ENCODE data around the gene TCF4. TPM values are rescaled to one million over a fixed set of nuclear protein-coding genes. Genes with fewer than 3 reads are reported as not detected.

Gene TCF4
- total RNA-seq, 2 experiments from 2014 or later, result 0.21 to 0.26 TPM

DNA sequence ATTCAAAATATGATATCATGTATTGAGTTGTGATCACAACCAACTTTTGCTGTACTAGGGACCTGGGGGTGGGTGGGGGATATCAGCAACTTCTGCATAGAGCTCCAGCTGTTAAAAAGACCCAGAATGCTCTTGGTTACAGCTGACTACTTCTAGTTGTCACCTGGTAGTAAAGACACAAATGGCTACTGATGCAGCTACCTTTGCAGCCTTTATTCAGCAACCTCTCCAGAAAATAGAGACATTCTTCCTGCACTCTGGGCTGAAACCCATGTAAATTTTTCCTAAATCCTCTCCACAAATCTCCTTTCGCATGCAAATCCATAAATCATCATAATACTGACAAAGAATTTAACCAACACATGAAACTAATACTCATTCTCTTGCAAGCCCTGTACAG, 238.3 kb downstream of the TCF4 start:
- no peak for DNase-seq
- H3K27me3 Mint-ChIP-seq (ENCODE audit: low read depth), result peaks cover 10% of the 10 kb centered on the region
- no peak overlapping the region for H3K27ac Mint-ChIP-seq
- H3K4me3 Mint-ChIP-seq, result no peak overlapping the region
- H3K36me3 Mint-ChIP-seq (ENCODE audit: low read depth), result no peaks in the 10 kb centered on the region
- no peaks in the 10 kb centered on the region for H3K9me3 Mint-ChIP-seq (ENCODE audit: insufficient read depth)
- no peaks in the 10 kb centered on the region for H3K4me1 Mint-ChIP-seq (ENCODE audit: low read depth)
- ChIA-PET CTCF (no interaction called here), POLR2A (no interaction called here)
- ATAC-seq, result no peak

DNA sequence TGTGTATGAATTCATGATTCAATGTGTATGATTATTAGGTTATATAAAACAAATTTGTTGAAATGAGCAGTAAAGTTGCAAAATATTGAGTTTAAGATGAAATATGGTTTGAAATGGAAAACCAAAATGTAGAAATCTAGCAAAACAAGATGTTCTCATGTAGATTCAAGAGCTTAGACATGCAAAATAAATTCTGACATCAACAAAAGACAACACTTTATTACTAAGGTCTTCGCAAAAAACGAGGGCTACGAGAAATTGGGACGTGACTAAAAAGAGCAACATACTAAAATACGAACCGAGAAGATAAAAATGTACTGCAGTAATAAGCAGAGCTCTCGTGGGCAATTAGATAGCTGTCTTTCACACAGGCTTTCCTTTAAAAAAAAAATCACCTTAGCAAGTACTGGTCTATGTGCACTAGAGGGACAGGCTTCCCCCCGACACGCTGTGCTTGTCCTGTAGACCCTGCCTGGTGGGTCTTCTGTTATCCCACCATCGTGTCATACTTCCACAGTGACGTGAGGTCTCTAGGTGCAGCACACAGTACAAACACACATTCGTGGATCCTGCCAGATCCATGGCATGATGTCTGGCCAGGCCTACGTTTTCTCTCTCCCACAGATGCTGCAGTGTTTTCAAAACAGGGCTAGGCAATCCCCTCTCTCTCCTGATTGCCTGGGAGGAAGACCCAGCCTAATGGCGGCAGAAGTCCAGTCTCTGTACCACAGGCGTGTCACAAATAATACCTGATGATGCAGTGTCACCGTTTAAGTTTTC, 240.8 kb downstream of the TCF4 start:
- Mint-ChIP-seq H3K9me3 (ENCODE audit: insufficient read depth) (no peaks in the 10 kb centered on the region), H3K4me1 (ENCODE audit: low read depth) (no peaks in the 10 kb centered on the region), H3K36me3 (ENCODE audit: low read depth) (no peaks in the 10 kb centered on the region), H3K27me3 (ENCODE audit: low read depth) (peaks cover 5% of the 10 kb centered on the region), H3K27ac (no peak overlapping the region), H3K4me3 (no peak overlapping the region)
- ATAC-seq, result no peak
- ChIA-PET POLR2A (no interaction called here), CTCF (no interaction called here)
- DNase-seq, result no peak

DNA sequence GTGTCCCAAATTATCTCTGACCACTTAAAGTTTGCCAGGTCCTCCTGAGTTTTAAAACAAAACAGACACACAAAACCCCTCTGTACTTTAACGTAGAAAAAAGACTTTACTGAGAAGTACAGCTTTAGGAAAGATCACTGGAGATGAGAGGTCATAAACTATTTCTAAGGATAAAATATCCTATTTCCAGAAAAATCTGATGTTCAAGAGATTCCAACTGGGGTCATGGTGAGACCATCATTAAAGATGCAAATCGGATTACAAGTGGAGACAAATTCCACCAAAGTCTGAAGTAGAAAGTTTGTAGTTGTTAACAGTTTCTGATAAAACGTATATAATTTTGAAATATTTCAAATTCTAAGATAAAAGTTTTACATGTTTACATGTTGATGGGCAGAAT, 241.6 kb downstream of the TCF4 start:
- Mint-ChIP-seq H3K4me1 (ENCODE audit: low read depth) (no peaks in the 10 kb centered on the region), H3K27ac (no peak overlapping the region), H3K9me3 (ENCODE audit: insufficient read depth) (no peaks in the 10 kb centered on the region), H3K4me3 (no peak overlapping the region), H3K36me3 (ENCODE audit: low read depth) (no peaks in the 10 kb centered on the region), H3K27me3 (ENCODE audit: low read depth) (peaks cover 4% of the 10 kb centered on the region)
- no peak for DNase-seq
- ATAC-seq, result no peak
- CTCF ChIA-PET, result no interaction called here
- POLR2A ChIA-PET, result no interaction called here

DNA sequence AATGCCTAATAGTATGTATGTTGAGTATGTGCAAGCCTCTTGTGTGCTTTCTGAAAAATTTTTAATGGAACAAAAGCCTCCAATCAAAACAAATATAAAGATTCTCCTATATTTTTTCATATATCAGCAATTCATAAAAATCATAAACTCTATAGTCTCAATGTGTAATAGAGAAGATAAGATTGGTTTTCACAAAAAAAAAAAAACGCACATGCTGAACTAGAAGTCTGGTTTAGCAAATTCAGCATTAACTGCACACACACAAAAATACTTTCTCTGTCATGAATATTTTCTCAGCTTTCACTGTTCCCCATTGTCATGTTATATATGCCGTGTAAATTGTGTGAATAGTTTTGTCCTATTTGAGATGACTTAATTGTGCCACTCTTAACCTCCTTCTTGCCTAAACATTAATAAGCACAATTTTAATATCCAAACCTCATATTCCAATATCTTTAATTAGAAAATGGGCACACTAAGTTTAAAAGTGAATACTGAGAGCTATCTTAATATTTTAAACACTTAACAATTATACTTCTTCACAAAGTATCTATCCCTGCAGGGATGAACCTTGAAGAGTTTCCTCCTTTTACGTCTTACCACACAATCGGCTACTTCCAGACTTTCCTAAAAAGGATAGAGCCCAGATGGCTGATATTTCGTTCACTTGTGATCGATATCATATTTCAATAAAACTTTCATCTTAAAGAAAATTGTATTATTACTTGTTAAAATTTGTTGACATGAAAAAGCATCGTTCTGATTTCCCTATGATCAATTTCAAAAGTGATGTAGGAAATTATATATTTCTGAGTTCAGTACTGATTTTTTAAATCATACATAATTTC, 242.7 kb downstream of the TCF4 start:
- ChIA-PET POLR2A (no interaction called here), CTCF (interaction anchor here (1.5 kb wide), 1 partner anchor 111 kb away, joined by 5 read pairs; no protein-coding TSS in a partner anchor)
- no peaks in the 10 kb centered on the region for H3K9me3 Mint-ChIP-seq (ENCODE audit: insufficient read depth)
- H3K27me3 Mint-ChIP-seq (ENCODE audit: low read depth), result peaks cover 2% of the 10 kb centered on the region
- H3K27ac Mint-ChIP-seq, result no peak overlapping the region
- no peaks in the 10 kb centered on the region for H3K4me1 Mint-ChIP-seq (ENCODE audit: low read depth)
- no peaks in the 10 kb centered on the region for H3K36me3 Mint-ChIP-seq (ENCODE audit: low read depth)
- H3K4me3 Mint-ChIP-seq, result no peak overlapping the region
- no peak for ATAC-seq
- no peak for DNase-seq

DNA sequence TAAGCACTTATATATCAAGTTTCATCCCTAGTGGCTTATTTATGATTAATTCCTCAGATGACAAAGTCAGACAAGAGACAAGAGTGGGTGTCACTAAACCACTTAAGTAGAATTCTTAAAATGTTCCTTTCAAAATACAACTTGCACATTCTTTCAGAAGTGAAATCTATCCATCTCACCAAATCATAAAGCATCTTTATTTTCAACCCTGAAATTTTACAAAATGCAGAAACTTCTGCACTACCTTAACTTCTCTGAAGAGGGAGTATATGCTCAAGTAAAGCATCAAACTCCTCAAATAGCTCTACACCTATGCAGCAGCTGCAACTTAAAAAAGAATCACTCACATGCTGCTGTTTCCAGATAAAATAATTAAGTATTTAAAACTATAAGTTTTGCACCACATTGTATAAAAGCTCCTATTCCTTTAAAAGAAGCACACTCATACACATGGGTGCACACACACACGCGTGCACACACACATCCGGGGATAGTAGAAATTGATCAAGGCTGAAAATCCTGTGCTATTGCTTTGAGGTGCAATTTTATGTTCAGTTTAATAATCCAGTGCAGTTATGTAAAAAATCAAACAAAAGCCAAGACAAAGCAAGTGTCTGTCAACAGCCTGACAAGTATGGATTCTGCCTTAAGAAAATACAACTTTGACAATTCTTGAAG, 244.5 kb downstream of the TCF4 start:
- no peaks in the 10 kb centered on the region for H3K9me3 Mint-ChIP-seq (ENCODE audit: insufficient read depth)
- DNase-seq (no peak), ATAC-seq (no peak)
- H3K36me3 Mint-ChIP-seq (ENCODE audit: low read depth), result no peaks in the 10 kb centered on the region
- no peaks in the 10 kb centered on the region for H3K4me1 Mint-ChIP-seq (ENCODE audit: low read depth)
- peaks cover 2% of the 10 kb centered on the region for H3K27me3 Mint-ChIP-seq (ENCODE audit: low read depth)
- POLR2A ChIA-PET, result no interaction called here
- CTCF ChIA-PET, result no interaction called here
- no peak overlapping the region for H3K4me3 Mint-ChIP-seq
- no peak overlapping the region for H3K27ac Mint-ChIP-seq

DNA sequence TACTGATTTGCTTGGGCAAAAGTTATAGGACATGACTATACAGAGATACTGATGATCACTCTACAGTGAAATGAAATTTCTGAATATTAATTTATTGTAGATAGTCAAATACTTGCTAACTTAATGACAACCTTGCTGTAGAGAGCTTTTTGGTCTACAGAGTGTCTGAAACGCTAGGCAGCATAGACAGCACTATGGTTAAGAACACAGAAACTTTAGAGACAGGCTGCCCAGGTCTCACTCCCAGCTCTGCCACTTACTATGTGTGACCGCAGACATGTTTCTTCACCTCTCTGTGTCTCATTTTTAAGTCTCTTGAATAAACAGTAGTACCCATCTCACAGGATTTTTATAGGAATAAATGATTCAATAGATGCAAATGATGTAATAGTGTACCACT, 247.0 kb downstream of the TCF4 start:
- DNase-seq (no peak), ATAC-seq (no peak)
- ChIA-PET POLR2A (no interaction called here), CTCF (no interaction called here)
- H3K9me3 Mint-ChIP-seq (ENCODE audit: insufficient read depth), result no peaks in the 10 kb centered on the region
- H3K36me3 Mint-ChIP-seq (ENCODE audit: low read depth), result no peaks in the 10 kb centered on the region
- peaks cover 2% of the 10 kb centered on the region for H3K27me3 Mint-ChIP-seq (ENCODE audit: low read depth)
- H3K4me1 Mint-ChIP-seq (ENCODE audit: low read depth), result no peaks in the 10 kb centered on the region
- no peak overlapping the region for H3K4me3 Mint-ChIP-seq
- H3K27ac Mint-ChIP-seq, result no peak overlapping the region

DNA sequence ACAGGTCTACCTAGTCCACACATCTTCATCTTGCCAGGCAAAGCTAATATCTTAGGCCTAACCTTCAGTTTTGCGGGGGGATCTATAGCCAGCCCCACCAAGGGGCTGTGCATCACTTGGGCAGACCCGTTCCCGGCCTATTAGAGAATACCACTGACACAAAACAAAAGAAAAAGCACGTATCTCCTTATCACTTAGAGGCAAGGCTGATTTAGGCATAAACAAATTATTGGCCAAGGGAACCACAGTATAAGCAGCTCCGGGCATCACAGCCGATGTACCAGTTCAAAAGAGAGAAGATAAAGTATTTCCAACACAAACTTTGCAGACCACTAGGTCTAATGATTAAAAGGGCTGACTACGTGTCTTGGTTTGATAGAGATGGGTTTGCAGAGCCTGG, 248.0 kb downstream of the TCF4 start:
- POLR2A ChIA-PET, result no interaction called here
- no peaks in the 10 kb centered on the region for H3K4me1 Mint-ChIP-seq (ENCODE audit: low read depth)

DNA sequence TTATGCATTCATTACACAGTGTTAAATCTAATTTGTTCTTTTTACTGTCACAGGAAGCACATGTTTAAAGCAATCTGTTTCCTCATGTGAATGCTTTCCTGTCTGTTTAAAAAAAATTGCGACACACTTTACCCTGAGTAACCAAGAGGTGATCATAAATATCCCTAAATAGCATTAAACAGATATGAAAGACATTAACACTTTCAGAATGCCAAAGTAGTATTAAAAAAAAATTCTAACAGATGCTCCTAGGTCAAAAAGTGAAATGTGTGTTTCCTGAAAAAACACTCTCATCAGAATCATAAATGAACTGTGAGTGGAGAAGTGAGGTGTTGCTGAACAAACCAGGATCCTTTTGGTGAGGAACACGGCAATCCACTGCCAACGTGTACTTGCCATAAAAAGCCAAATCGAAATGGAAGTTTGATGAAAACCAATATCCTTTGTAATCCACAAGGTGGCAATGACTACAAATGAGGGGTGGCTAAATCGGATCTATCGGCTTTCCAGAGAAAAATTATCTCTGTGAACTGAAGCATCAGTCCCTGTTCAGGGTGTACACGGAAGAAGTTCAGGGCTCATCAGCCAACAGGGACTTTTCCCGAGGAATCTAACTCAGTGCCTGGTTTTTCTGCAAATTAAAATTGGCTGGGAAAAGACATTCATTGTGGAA, 248.9 kb downstream of the TCF4 start:
- H3K27me3 Mint-ChIP-seq (ENCODE audit: low read depth), result no peaks in the 10 kb centered on the region
- ChIA-PET POLR2A (no interaction called here), CTCF (no interaction called here)
- no peak for DNase-seq
- H3K36me3 Mint-ChIP-seq (ENCODE audit: low read depth), result no peaks in the 10 kb centered on the region
- no peaks in the 10 kb centered on the region for H3K4me1 Mint-ChIP-seq (ENCODE audit: low read depth)
- H3K9me3 Mint-ChIP-seq (ENCODE audit: insufficient read depth), result no peaks in the 10 kb centered on the region
- no peak overlapping the region for H3K27ac Mint-ChIP-seq
- ATAC-seq, result no peak
- H3K4me3 Mint-ChIP-seq, result no peak overlapping the region

More for the DNA sequence above, 248.0 kb downstream of the TCF4 start:
- ATAC-seq (no peak), DNase-seq (no peak)
- no peaks in the 10 kb centered on the region for H3K27me3 Mint-ChIP-seq (ENCODE audit: low read depth)
- CTCF ChIA-PET, result no interaction called here
- H3K9me3 Mint-ChIP-seq (ENCODE audit: insufficient read depth), result no peaks in the 10 kb centered on the region
- H3K27ac Mint-ChIP-seq, result no peak overlapping the region
- H3K36me3 Mint-ChIP-seq (ENCODE audit: low read depth), result no peaks in the 10 kb centered on the region
- no peak overlapping the region for H3K4me3 Mint-ChIP-seq

DNA sequence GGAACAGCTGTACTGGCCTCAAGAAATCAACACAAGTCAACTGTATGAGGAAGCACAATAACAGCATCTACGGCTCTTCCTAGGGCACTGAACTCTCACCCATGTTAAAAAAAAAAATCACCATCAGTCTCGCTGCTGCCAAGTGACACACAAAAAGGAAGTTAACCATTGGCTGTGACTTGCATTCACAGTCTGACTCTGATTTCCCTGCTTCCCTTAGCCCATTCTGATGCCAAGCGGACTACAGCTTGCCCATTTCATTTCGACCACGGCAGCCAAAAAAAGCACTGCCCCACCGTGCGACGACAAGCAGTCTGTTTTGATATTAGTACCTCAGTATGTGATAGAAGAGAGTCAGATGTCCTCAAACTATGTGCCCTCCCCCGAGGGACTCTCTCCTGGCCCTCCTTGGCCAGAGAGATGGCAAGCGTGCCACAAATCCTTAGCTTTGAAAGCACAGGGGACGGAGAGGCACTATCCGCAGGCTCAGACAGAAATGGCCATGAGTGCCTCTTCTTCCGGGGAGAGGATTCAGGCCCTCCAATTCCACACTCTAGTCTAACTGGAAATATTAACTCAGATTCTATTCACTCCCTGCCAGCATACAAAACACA, 250.0 kb downstream of the TCF4 start:
- Mint-ChIP-seq H3K9me3 (ENCODE audit: insufficient read depth) (no peaks in the 10 kb centered on the region), H3K27me3 (ENCODE audit: low read depth) (no peaks in the 10 kb centered on the region), H3K4me3 (no peak overlapping the region), H3K27ac (no peak overlapping the region), H3K4me1 (ENCODE audit: low read depth) (no peaks in the 10 kb centered on the region), H3K36me3 (ENCODE audit: low read depth) (no peaks in the 10 kb centered on the region)
- no peak for ATAC-seq
- ChIA-PET CTCF (no interaction called here), POLR2A (no interaction called here)
- no peak for DNase-seq

DNA sequence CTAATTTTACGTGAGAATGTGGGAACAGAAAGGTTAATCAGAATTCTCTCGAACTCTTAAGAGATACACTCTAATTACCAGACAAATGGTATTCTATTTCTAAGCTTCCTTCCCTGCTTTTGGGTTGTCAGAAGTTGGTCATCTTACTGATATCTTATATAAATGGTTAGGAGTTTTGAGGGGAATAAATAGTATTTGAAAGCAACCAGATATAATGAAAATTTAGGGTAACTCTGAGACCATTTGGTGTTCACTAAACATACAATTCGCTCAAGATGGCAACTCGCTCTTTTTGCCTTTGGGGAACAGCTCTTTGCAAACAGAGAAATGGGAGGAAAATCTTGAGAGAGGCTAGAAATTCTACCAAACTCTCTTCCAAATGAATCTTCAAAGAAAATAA, 250.9 kb downstream of the TCF4 start:
- DNase-seq, result no peak

DNA sequence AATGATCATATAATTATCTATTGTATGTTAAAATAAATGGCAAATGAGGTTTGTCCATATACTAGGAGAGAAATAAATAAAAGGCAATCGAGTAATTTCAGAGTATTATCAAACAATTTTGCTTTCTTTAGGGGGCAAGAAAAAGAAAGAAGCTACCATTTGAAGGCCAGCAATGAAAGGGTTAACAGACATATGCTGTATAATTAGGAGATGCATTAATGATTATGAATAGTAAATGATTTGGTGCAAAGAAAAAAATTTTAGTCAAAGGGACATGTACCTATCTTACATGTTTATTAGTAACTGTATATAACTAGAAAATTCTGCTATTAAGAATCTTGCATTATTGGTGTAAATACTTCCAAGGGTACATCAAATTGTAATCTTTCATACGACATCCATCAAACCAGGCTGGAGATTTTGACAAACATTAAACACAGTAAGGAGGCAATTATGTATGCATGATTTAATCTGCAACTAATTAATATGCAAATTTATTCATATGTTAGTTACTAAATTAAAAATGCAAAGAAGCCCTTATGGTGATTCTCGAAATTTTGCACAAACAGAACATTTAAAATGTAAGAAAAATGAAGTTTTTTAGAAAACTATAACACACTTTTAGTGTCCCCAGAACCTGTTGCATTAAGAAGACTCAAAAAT, 251.4 kb downstream of the TCF4 start:
- no peaks in the 10 kb centered on the region for H3K4me1 Mint-ChIP-seq (ENCODE audit: low read depth)
- no peak overlapping the region for H3K4me3 Mint-ChIP-seq
- POLR2A ChIA-PET, result no interaction called here
- no peak overlapping the region for H3K27ac Mint-ChIP-seq
- ATAC-seq (no peak), DNase-seq (no peak)
- no peaks in the 10 kb centered on the region for H3K27me3 Mint-ChIP-seq (ENCODE audit: low read depth)
- no peaks in the 10 kb centered on the region for H3K9me3 Mint-ChIP-seq (ENCODE audit: insufficient read depth)
- CTCF ChIA-PET, result no interaction called here
- no peaks in the 10 kb centered on the region for H3K36me3 Mint-ChIP-seq (ENCODE audit: low read depth)

More for the DNA sequence above, 250.9 kb downstream of the TCF4 start:
- POLR2A ChIA-PET, result no interaction called here
- Mint-ChIP-seq H3K36me3 (ENCODE audit: low read depth) (no peaks in the 10 kb centered on the region), H3K4me1 (ENCODE audit: low read depth) (no peaks in the 10 kb centered on the region), H3K4me3 (no peak overlapping the region), H3K9me3 (ENCODE audit: insufficient read depth) (no peaks in the 10 kb centered on the region), H3K27me3 (ENCODE audit: low read depth) (no peaks in the 10 kb centered on the region), H3K27ac (no peak overlapping the region)
- CTCF ChIA-PET, result no interaction called here
- no peak for ATAC-seq

Measured in activated CD8-positive, alpha-beta T cell treated with anti-CD3 and anti-CD28 coated beads, Interleukin-2, amount 10 ng/mL, durations not matched to agents 7 days and 5 days (primary cell).